ENCODE data around the gene CD19. TPM values are rescaled to one million over a fixed set of nuclear protein-coding genes. Genes with fewer than 3 reads are reported as not detected.
"Not testable (repeated sequence)": the region's sequence is repeated elsewhere in the genome, so short reads cannot be mapped to it uniquely, and the experiment has no call there.

The CD19 gene
- total and polyA plus RNA-seq, 12 donors: 0.06 to 0.19 TPM; not detected in 10

DNA sequence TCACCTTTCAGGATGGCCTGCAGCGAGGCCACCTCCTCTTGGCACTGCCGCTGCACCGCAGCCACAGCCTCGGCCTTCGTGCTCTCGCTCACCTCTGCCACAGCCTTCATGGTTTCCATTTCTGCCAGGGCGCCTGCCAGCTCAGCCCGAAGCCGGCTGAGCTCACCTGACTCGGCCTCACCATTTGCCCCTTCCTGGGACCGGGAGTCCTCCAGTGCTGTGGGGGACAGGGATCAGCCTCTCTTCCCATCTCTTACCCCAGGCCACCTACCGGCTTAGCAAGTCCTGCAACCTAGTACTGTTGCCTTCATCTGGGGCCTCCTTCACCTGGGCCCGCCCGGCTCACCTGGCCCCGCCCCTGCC lies 7.4 kb upstream of the CD19 start:
- Histone ChIP-seq H3K36me3 (peaks cover 0 to 35% (median 6%) of the 10 kb centered on the region in 9 donors), H3K4me3 (peak overlapping the region; percentile 42 to 92 (median 86)), H3K4me1 (peaks cover 2 to 20% (median 11%) of the 10 kb centered on the region in 9 donors), H3K9me3 (no peaks in the 10 kb centered on the region), H3K27ac (peak overlapping the region in 9 of 10 donors; percentile 97 to 100 (median 99)), H3K27me3 (no peaks in the 10 kb centered on the region)
- intact Hi-C loops (cut with DNase I): loop anchor here in 7 of 10 donors (2.0 to 10.0 kb wide), 6 partner anchors 26 to 440 kb away; partner anchors contain the start of genes SH2B1 (in 3 of the 7), ATP2A1 (in 2 of the 7) and NFATC2IP (in 1 of the 7)
- WGBS, 2 donors: 28 to 33% methylated on average over 15 of the region's 15 CpGs
- TF ChIP-seq, protein P1, sequence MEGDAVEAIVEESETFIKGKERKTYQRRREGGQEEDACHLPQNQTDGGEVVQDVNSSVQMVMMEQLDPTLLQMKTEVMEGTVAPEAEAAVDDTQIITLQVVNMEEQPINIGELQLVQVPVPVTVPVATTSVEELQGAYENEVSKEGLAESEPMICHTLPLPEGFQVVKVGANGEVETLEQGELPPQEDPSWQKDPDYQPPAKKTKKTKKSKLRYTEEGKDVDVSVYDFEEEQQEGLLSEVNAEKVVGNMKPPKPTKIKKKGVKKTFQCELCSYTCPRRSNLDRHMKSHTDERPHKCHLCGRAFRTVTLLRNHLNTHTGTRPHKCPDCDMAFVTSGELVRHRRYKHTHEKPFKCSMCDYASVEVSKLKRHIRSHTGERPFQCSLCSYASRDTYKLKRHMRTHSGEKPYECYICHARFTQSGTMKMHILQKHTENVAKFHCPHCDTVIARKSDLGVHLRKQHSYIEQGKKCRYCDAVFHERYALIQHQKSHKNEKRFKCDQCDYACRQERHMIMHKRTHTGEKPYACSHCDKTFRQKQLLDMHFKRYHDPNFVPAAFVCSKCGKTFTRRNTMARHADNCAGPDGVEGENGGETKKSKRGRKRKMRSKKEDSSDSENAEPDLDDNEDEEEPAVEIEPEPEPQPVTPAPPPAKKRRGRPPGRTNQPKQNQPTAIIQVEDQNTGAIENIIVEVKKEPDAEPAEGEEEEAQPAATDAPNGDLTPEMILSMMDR (IDR thresholded peaks at IDR 0.05): no peak
- no peak for DNase-seq
- ATAC-seq: no peak

DNA sequence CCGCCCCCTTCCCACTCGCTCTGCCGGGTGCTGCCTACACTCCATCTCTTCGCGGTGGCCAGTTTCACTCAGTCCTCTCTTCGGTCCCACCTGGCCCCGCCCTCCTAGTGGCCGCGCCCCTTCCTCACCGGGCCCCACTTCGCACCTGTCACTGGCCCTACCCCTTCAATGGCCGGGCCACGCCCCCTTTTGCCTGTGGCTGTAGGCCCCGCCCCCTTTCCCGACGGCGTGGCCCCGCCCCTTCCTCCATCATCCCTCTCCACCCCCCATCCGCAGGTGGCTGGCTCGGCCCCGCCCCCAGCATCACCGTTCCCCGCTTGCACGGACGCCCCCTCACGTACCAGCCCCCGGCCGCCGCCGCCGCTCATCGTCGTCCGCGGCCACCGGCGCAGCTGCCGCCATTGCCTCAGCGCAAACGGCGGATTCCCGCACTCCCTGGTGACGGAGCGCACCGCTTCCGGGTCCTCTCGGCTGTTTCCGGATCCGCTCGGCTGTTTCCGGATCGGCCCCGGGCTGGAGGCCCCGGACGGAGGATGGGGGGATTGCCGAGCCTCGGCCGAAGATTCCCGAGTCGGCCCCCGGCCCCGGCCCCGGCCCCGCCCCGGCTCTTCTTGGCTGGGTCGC lies 6.9 kb upstream of the CD19 start, which contains the start of gene RABEP2:
RABEP2 (minus strand) TSS at position 477 of the 624 bp plus-strand sequence; CDS start at position 402, 75 bp downstream.
- DNase-seq (peak; percentile 93 to 97), ATAC-seq (peak; percentile 93 to 96 (median 95))
- 1% methylated on average over 62 to 66 of the region's 66 CpGs for WGBS, 2 donors
- H3K36me3 ChIP-seq: peaks cover 0 to 30% (median 6%) of the 10 kb centered on the region in 9 donors
- H3K27ac ChIP-seq: peak within 1 kb of the TSS; percentile 89 to 100 (median 99)
- H3K4me3 ChIP-seq: peak within 1 kb of the TSS; percentile 42 to 92 (median 86)
- H3K9me3 ChIP-seq: no peaks in the 10 kb centered on the region
- H3K27me3 ChIP-seq: no peaks in the 10 kb centered on the region
- TF ChIP-seq, protein P1 (IDR thresholded peaks at IDR 0.05): no peak
- intact Hi-C loops (cut with DNase I): loop anchor here in 8 of 10 donors (1.0 to 10.0 kb wide), 10 partner anchors 20 to 440 kb away; partner anchors contain the start of genes SH2B1 (in 4 of the 8), ATP2A1 (in 2 of the 8), ATXN2L (in 2 of the 8) and NFATC2IP (in 2 of the 8)
- peaks cover 2 to 20% (median 11%) of the 10 kb centered on the region in 9 donors for H3K4me1 ChIP-seq

DNA sequence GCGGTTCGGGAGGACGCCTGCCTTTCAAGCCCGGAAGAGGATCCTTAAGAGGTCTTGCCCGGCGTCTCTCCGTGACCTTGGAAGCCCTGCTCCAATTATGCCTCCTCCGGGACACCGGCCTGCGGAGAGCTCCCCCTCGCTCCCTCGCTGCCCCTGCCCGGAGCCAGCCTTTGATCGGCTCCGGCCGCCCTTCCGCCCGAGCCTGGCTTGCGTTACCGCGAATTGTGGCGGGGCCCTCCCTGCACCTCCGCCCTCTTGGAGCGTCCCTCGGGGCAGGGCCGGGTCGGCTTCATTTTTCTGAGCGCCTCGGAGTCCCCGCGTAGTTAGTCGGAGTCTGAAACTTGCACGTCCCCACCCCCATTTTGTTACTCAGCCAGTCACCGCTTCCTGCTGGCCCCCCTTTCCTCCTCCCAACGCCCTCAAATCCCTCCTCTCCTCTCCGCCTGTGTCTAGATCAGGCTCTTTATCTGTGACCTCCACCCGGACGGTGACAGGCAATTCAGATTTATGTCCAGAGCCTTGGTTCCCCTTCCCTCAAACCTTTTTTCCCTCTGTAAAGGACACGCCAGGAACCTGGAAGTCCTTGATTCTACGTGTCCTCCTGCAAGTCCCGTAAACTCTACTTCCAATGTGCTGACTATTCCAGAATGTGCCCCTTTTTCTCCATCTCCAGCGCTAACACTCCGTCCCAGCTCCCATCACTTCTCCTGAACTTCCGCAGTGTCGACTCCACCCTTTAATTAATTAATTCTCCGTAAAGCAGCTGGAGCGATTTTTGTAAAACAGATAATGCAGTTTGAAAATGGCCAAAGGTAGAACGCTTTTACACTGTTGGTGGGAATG lies 6.2 kb upstream of the CD19 start:
- DNase-seq (peak; percentile 85 to 88), ATAC-seq (peak; percentile 77 to 85 (median 80))
- Histone ChIP-seq H3K4me1 (peaks cover 2 to 20% (median 11%) of the 10 kb centered on the region in 9 donors), H3K36me3 (peaks cover 0 to 24% (median 6%) of the 10 kb centered on the region in 9 donors), H3K9me3 (no peaks in the 10 kb centered on the region), H3K27ac (peak overlapping the region; percentile 89 to 100 (median 99)), H3K27me3 (no peaks in the 10 kb centered on the region), H3K4me3 (peak overlapping the region; percentile 42 to 92 (median 86))
- TF ChIP-seq, protein P1 (IDR thresholded peaks at IDR 0.05): peak in 1 of 9 donors; percentile 13
- 1% methylated on average over 48 of the region's 48 CpGs for WGBS, 2 donors
- intact Hi-C loops (cut with DNase I): loop anchor here in 7 of 10 donors (1.0 to 10.0 kb wide), 9 partner anchors 20 to 441 kb away; partner anchors contain the start of genes SH2B1 (in 4 of the 7), ATP2A1 (in 2 of the 7), ATXN2L (in 2 of the 7) and NFATC2IP (in 2 of the 7)

DNA sequence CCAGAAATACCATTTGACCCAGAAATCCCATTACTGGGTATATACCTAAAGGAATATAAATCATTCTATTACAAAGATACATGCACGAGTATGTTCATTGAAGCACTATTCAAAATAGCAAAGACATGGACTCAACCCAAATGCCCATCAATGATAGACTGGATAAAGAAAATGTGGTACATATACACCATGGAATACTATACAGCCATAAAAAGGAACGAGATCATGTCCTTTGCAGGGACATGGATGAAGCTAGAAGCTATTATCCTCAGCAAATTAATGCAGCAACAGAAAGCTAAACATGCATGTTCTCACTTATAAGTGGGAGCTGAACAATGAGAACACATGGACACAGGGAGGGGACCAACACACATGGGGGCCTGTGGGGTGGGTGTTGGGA lies 5.5 kb upstream of the CD19 start:
- H3K27me3 ChIP-seq, DNase-seq, ATAC-seq, H3K9me3 ChIP-seq: not testable (repeated sequence)
- peak overlapping the region in 8 of 10 donors; percentile 78 to 92 (median 86) for H3K4me3 ChIP-seq
- peaks cover 2 to 20% (median 11%) of the 10 kb centered on the region in 9 donors for H3K4me1 ChIP-seq
- 76% methylated on average over 2 of the region's 2 CpGs for WGBS, 2 donors
- H3K27ac ChIP-seq: peak overlapping the region in 9 of 10 donors; percentile 97 to 100 (median 99)
- peaks cover 0 to 17% (median 3%) of the 10 kb centered on the region in 9 donors for H3K36me3 ChIP-seq
- intact Hi-C loops (cut with DNase I): loop anchor here in 6 of 10 donors (5.0 to 10.0 kb wide), 5 partner anchors 51 to 441 kb away; partner anchors contain the start of genes SH2B1 (in 3 of the 6), ATP2A1 (in 2 of the 6) and ATXN2L (in 2 of the 6)
